Prostate gland (tissue), 2 donors: ENCODE results near the gene NNAT. TPM values are rescaled to one million over a fixed set of nuclear protein-coding genes. Genes with fewer than 3 reads are reported as not detected.

Experiments used
- DNase-seq: peaks from one replicate; pipeline ENCODE4 v3.0.0-alpha.2; 2019; ENCODE audit warnings: low spot score
- H3K27ac ChIP-seq, 2 donors: fragments of 200-600 bp; sonication (generic); 2 replicates each; pipeline ENCODE4 v1.5.1; 2017 to 2019
- H3K27me3 ChIP-seq: fragments of 200-600 bp; sonication (generic); replicated peaks from 2 replicates; pipeline ENCODE4 v1.5.1; 2019; ENCODE audit not compliant: insufficient read depth
- H3K36me3 ChIP-seq, 2 donors: fragments of 200-600 bp; sonication (generic); 1 replicate in 1 of 2; 2 replicates in 1 of 2; pipeline versions ENCODE4 v1.5.1 to v1.8.1; 2017 to 2019
- H3K4me1 ChIP-seq: fragments of 200-600 bp; sonication (generic); replicated peaks from 2 replicates; pipeline ENCODE4 v1.5.1; 2019
- H3K4me3 ChIP-seq, 2 donors: fragments of 200-600 bp; sonication (generic); 2 replicates each; pipeline ENCODE4 v1.5.1; 2017 to 2019
- H3K9me3 ChIP-seq: fragments of 200-600 bp; sonication (generic); 2 replicates; pipeline ENCODE4 v1.5.1; 2017
- CTCF ChIP-seq, 4 experiments: fragments of 200-600 bp in 2 of 4; fragments of 450-650 bp in 2 of 4; sonication (generic) in 2 of 4; IDR thresholded peaks; 1 replicate in 3 of 4; 2 replicates in 1 of 4; pipeline ENCODE4 v1.5.1; 2016 to 2019; ENCODE audit warnings: antibody characterized with exemption in 4 of 4, mild to moderate bottlenecking in 2 of 4, moderate library complexity in 2 of 4
- POLR2A ChIP-seq: fragments of 450-650 bp; IDR thresholded peaks from one replicate; pipeline ENCODE4 v1.6.1; 2016; ENCODE audit warnings: antibody characterized with exemption, mild to moderate bottlenecking
- POLR2AphosphoS5 ChIP-seq: sonication (generic); formaldehyde crosslinking; IDR thresholded peaks from one replicate; pipeline ENCODE4 v1.6.1; 2017; ENCODE audit warnings: antibody characterized with exemption
- WGBS: methylation state at CpG from one replicate; pipeline ENCODE4 v1.1.5; 2018; 5-methylcytosine and 5-hydroxymethylcytosine counted together
- intact Hi-C: fragments of 100-400 bp; cut with DNase I; formaldehyde crosslinking; loops from one replicate; pipeline ENCODE4 v1.14.2; 2022
- total RNA-seq, 2 donors: library from RNA; depleted of rRNA; stranded (reverse); fragments of >200 nt; gene quantifications; one replicate each; pipeline ENCODE4 v1.1.0, GENCODE V29; 2016

The NNAT gene
- total RNA-seq, 2 donors from 2014 or later = 0.41 to 4.3 TPM

GRCh38 chr20:37501940-37502339 is 19.1 kb upstream of the NNAT start:
- Histone ChIP-seq H3K27ac (no peak overlapping the region), H3K36me3 (no peaks in the 10 kb centered on the region), H3K4me3 (no peak overlapping the region), H3K9me3 (no peaks in the 10 kb centered on the region), H3K4me1 (no peaks in the 10 kb centered on the region), H3K27me3 (no peaks in the 10 kb centered on the region)
- 77% methylated on average over 7 of the region's 7 CpGs for WGBS
- DNase-seq = no peak
- TF ChIP-seq CTCF (IDR thresholded peaks at IDR 0.05) (no peak), POLR2A (no peak), POLR2AphosphoS5 (no peak)
- intact Hi-C loops = no loop called here

GRCh38 chr20:37502654-37503053 is 18.4 kb upstream of the NNAT start:
- Histone ChIP-seq H3K4me1 (no peaks in the 10 kb centered on the region), H3K9me3 (no peaks in the 10 kb centered on the region), H3K36me3 (no peaks in the 10 kb centered on the region), H3K4me3 (no peak overlapping the region), H3K27me3 (no peaks in the 10 kb centered on the region), H3K27ac (no peak overlapping the region)
- no peak for DNase-seq
- intact Hi-C loops = no loop called here
- TF ChIP-seq POLR2AphosphoS5 (no peak), CTCF (IDR thresholded peaks at IDR 0.05) (no peak), POLR2A (no peak)
- 85% methylated on average over 2 of the region's 2 CpGs for WGBS

DNA sequence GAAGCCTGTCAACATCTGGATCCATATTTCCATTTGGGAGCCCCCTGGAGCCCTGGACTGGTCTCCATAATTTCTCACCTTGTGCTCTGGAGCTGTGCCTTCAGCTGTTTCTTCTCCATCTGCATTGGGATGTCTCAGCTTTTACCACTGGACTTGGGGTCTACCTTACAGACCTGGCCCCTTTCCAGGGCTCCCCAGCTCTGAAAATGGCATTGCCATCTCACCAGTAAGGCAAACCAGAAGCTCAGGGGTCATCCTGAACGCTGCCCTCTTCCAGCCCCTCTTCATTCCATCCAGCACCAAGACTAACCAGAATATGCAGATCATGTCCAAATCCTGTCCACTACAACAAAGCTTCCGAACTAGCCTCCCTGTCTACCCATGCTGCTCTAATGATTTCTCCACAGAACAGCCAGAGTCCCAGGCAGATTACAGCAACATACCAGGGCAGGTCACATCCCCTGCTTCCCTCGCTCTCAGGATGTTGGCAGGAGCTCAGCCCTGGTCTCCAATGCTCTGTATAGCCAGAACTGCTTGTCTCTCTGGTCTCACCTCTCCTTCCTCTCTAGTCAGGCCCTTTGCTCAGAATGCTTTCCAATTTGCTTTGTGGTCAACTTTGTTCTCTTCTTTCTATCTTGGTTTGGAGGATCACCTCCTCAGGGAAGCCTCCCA is 17.7 kb upstream of the NNAT start:
- no peak overlapping the region for H3K27ac ChIP-seq
- DNase-seq = no peak

DNA sequence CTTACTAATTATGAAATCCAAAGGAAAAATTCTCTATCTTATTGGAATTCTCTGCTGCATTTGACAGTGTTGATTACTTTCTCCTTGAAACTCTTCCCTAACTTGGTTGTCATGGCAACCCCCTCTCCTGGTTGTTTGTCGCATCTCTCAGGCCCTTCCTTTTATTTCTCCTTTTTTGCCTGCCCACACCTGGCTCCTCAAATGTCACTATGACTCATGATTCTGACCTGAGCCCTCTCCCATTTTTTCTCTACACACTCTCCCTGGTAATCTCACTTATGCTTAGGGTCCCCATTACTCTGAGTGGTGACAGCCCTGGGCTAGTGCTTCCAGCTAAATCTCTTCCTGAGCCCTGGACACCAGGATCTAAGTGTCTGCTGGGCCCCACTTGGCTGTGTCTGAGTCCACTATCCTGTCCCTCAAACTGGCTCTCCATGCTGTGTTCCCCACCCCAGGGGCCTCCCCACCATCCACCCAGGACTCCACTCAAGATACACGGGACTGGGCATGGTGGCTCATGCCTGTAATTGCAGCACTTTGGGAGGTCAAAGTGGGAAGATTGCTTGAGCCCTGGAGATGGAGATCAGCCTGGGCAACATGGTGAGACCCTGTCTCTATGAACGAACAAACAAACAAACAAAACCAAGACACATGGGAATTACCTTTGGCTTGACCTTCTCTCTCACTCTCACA is 16.5 kb upstream of the NNAT start:
- TF ChIP-seq POLR2A (no peak), CTCF (IDR thresholded peaks at IDR 0.05) (no peak), POLR2AphosphoS5 (no peak)
- 77% methylated on average over 3 of the region's 3 CpGs for WGBS
- intact Hi-C loops = no loop called here
- Histone ChIP-seq H3K27ac (no peak overlapping the region), H3K9me3 (no peaks in the 10 kb centered on the region), H3K4me3 (no peak overlapping the region), H3K36me3 (no peaks in the 10 kb centered on the region), H3K27me3 (no peaks in the 10 kb centered on the region), H3K4me1 (no peaks in the 10 kb centered on the region)
- no peak for DNase-seq

More for the DNA sequence above, 17.7 kb upstream of the NNAT start:
- Histone ChIP-seq H3K4me3 (no peak overlapping the region), H3K4me1 (no peaks in the 10 kb centered on the region), H3K36me3 (no peaks in the 10 kb centered on the region), H3K9me3 (no peaks in the 10 kb centered on the region), H3K27me3 (no peaks in the 10 kb centered on the region)
- TF ChIP-seq CTCF (IDR thresholded peaks at IDR 0.05) (no peak), POLR2A (no peak), POLR2AphosphoS5 (no peak)
- WGBS = 75% methylated on average over 3 of the region's 3 CpGs
- intact Hi-C loops = no loop called here
